NCI-H1436 (cell line): Measurements from ENCODE around the gene ARL13A.
"Not testable (repeated sequence)": the region's sequence is repeated elsewhere in the genome, so short reads cannot be mapped to it uniquely, and the experiment has no call there.

Source experiments
- DNase-seq: peaks from one replicate; lab custom pipeline; 2025; lab: John Stamatoyannopoulos, UW

ARL13A gene

GRCh38 chrX:100990139-100990538, 20.6 kb downstream of the ARL13A start:
- DNase-seq: no peak

GRCh38 chrX:100994352-100995281, 25.1 kb downstream of the ARL13A start:
- DNase-seq: no peak

GRCh38 chrX:100995469-100995868, 26.0 kb downstream of the ARL13A start:
- no peak for DNase-seq

- DNase-seq: no peak
Observed at GRCh38 chrX:100999451-100999850, 29.9 kb downstream of the ARL13A start.

- no peak for DNase-seq
Observed at GRCh38 chrX:101009090-101009489, 39.6 kb downstream of the ARL13A start.

- DNase-seq: not testable (repeated sequence)
Observed at GRCh38 chrX:101012031-101012430, 42.5 kb downstream of the ARL13A start.

GRCh38 chrX:101022020-101022419, 52.5 kb downstream of the ARL13A start:
- no peak for DNase-seq

GRCh38 chrX:101025126-101025525, 55.6 kb downstream of the ARL13A start:
- DNase-seq: no peak

GRCh38 chrX:101028562-101028961, 59.1 kb downstream of the ARL13A start:
- no peak for DNase-seq

- DNase-seq: no peak
Observed at GRCh38 chrX:101029665-101030064, 60.2 kb downstream of the ARL13A start.

GRCh38 chrX:101037231-101037630, 67.7 kb downstream of the ARL13A start:
- no peak for DNase-seq

GRCh38 chrX:101040197-101040596, 70.7 kb downstream of the ARL13A start:
- no peak for DNase-seq
